ENCODE results near the gene OR5AU1.

The OR5AU1 gene

GRCh38 chr14:21136024-21136423, 19.8 kb downstream of the OR5AU1 start:
- no peaks in the 10 kb centered on the region for H3K4me1 ChIP-seq (ENCODE audit: control insufficient read depth, insufficient read depth, low read length)
- H3K9me3 ChIP-seq (ENCODE audit: control insufficient read depth, insufficient read depth, low read length), result no peaks in the 10 kb centered on the region
- no peak overlapping the region for H3K27ac ChIP-seq (ENCODE audit: low read length)
- no peak for DNase-seq (ENCODE audit: low read depth, low spot score)
- WGBS (ENCODE audit: insufficient coverage, insufficient read length), result no CpG with 5 or more reads among the region's 1 CpG
- H3K36me3 ChIP-seq (ENCODE audit: control insufficient read depth, insufficient read depth, low read length), result no peaks in the 10 kb centered on the region
- H3K4me3 ChIP-seq (ENCODE audit: low read length), result no peak overlapping the region
- no peaks in the 10 kb centered on the region for H3K27me3 ChIP-seq (ENCODE audit: control insufficient read depth, insufficient read depth, low read length)

GRCh38 chr14:21133901-21134300, 22.0 kb downstream of the OR5AU1 start:
- DNase-seq (ENCODE audit: low read depth, low spot score), result no peak
- 100% methylated on average over 1 of the region's 1 CpG for WGBS (ENCODE audit: insufficient coverage, insufficient read length)

GRCh38 chr14:21123429-21123828, 32.4 kb downstream of the OR5AU1 start:
- no peaks in the 10 kb centered on the region for H3K9me3 ChIP-seq (ENCODE audit: control insufficient read depth, insufficient read depth, low read length)
- no peak overlapping the region for H3K27ac ChIP-seq (ENCODE audit: low read length)
- H3K36me3 ChIP-seq (ENCODE audit: control insufficient read depth, insufficient read depth, low read length), result no peaks in the 10 kb centered on the region
- H3K27me3 ChIP-seq (ENCODE audit: control insufficient read depth, insufficient read depth, low read length), result no peaks in the 10 kb centered on the region
- DNase-seq (ENCODE audit: low read depth, low spot score), result no peak
- WGBS (ENCODE audit: insufficient coverage, insufficient read length), result no CpG with 5 or more reads among the region's 1 CpG
- no peaks in the 10 kb centered on the region for H3K4me1 ChIP-seq (ENCODE audit: control insufficient read depth, insufficient read depth, low read length)
- H3K4me3 ChIP-seq (ENCODE audit: low read length), result no peak overlapping the region

More at GRCh38 chr14:21133901-21134300, 22.0 kb downstream of the OR5AU1 start:
- H3K4me1 ChIP-seq (ENCODE audit: control insufficient read depth, insufficient read depth, low read length), result no peaks in the 10 kb centered on the region
- no peak overlapping the region for H3K4me3 ChIP-seq (ENCODE audit: low read length)
- no peaks in the 10 kb centered on the region for H3K36me3 ChIP-seq (ENCODE audit: control insufficient read depth, insufficient read depth, low read length)
- no peaks in the 10 kb centered on the region for H3K27me3 ChIP-seq (ENCODE audit: control insufficient read depth, insufficient read depth, low read length)
- no peak overlapping the region for H3K27ac ChIP-seq (ENCODE audit: low read length)
- no peaks in the 10 kb centered on the region for H3K9me3 ChIP-seq (ENCODE audit: control insufficient read depth, insufficient read depth, low read length)

- H3K4me3 ChIP-seq (ENCODE audit: low read length), result no peak overlapping the region
- no peak for DNase-seq (ENCODE audit: low read depth, low spot score)
- H3K4me1 ChIP-seq (ENCODE audit: control insufficient read depth, insufficient read depth, low read length), result no peaks in the 10 kb centered on the region
- no peak overlapping the region for H3K27ac ChIP-seq (ENCODE audit: low read length)
- H3K9me3 ChIP-seq (ENCODE audit: control insufficient read depth, insufficient read depth, low read length), result no peaks in the 10 kb centered on the region
- no CpG with 5 or more reads among the region's 1 CpG for WGBS (ENCODE audit: insufficient coverage, insufficient read length)
- H3K36me3 ChIP-seq (ENCODE audit: control insufficient read depth, insufficient read depth, low read length), result no peaks in the 10 kb centered on the region
- H3K27me3 ChIP-seq (ENCODE audit: control insufficient read depth, insufficient read depth, low read length), result no peaks in the 10 kb centered on the region
Observed at GRCh38 chr14:21121122-21121521, 34.7 kb downstream of the OR5AU1 start.

DNA sequence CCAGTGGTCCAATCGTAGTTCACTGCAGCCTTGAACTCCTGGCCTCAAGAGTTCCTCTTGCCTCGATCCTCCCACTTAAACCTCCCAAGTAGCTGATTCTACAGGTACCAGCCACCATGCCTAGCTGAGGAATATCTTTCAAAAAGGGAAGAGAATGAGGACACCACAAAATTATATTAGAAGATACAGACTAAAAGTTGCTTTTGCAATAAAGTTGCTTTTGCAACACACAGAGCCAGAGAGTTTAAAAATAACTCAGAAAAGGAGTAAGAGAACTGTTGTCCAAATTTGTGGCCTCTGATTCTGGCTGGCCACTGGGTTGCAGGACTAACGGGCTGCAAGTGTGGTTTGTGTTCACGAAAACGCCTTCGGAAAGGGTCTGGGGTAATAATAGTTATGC, 35.2 kb downstream of the OR5AU1 start:
- DNase-seq (ENCODE audit: low read depth, low spot score), result no peak
- no peaks in the 10 kb centered on the region for H3K9me3 ChIP-seq (ENCODE audit: control insufficient read depth, insufficient read depth, low read length)
- no peak overlapping the region for H3K27ac ChIP-seq (ENCODE audit: low read length)
- no CpG with 5 or more reads among the region's 6 CpGs for WGBS (ENCODE audit: insufficient coverage, insufficient read length)
- no peak overlapping the region for H3K4me3 ChIP-seq (ENCODE audit: low read length)
- H3K4me1 ChIP-seq (ENCODE audit: control insufficient read depth, insufficient read depth, low read length), result no peaks in the 10 kb centered on the region
- H3K36me3 ChIP-seq (ENCODE audit: control insufficient read depth, insufficient read depth, low read length), result no peaks in the 10 kb centered on the region
- no peaks in the 10 kb centered on the region for H3K27me3 ChIP-seq (ENCODE audit: control insufficient read depth, insufficient read depth, low read length)

DNA sequence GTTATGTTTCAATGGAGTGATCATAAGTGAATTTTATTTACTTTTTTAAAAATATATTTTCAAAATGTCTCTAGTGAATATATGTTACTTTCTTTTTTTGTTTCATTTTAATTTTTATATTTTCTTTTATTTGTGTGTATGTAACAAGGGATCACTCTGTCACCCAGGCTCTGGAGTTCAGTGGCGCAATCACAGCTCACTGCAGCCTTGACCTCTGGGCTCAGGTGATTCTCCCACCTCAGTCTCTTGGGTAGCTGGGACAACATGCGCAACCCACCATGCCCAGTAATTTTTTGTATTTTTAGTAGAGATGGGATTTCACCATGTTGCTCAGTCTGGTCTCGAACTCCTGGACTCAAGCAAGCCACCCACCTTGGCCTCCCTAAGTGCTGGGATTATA, 36.9 kb downstream of the OR5AU1 start:
- Histone ChIP-seq H3K4me3 (ENCODE audit: low read length) (no peak overlapping the region), H3K36me3 (ENCODE audit: control insufficient read depth, insufficient read depth, low read length) (no peaks in the 10 kb centered on the region), H3K4me1 (ENCODE audit: control insufficient read depth, insufficient read depth, low read length) (no peaks in the 10 kb centered on the region), H3K27ac (ENCODE audit: low read length) (no peak overlapping the region), H3K27me3 (ENCODE audit: control insufficient read depth, insufficient read depth, low read length) (no peaks in the 10 kb centered on the region), H3K9me3 (ENCODE audit: control insufficient read depth, insufficient read depth, low read length) (no peaks in the 10 kb centered on the region)
- WGBS (ENCODE audit: insufficient coverage, insufficient read length), result no CpG with 5 or more reads among the region's 3 CpGs
- DNase-seq (ENCODE audit: low read depth, low spot score), result no peak

DNA sequence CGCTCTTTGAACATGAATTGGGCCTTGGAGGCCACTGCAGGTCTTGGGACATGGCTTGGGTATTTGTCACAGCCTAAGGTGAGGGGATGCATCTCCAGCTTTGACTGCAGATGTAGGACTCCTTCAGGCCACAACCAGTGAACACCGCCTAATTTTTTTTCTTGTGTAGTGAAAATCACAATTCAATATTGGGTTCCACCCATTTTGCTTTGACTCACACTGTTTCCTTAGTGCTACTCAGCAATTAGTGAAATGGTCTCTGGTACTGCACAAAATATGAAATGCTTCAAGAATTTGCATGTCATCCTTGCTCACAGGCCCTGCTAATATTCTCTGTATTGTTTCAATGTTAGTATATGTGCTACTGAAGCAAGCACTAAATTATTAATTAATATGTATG, 42.5 kb downstream of the OR5AU1 start:
- Histone ChIP-seq H3K4me3 (ENCODE audit: low read length) (no peak overlapping the region), H3K27ac (ENCODE audit: low read length) (no peak overlapping the region), H3K4me1 (ENCODE audit: control insufficient read depth, insufficient read depth, low read length) (no peaks in the 10 kb centered on the region), H3K27me3 (ENCODE audit: control insufficient read depth, insufficient read depth, low read length) (no peaks in the 10 kb centered on the region), H3K36me3 (ENCODE audit: control insufficient read depth, insufficient read depth, low read length) (no peaks in the 10 kb centered on the region), H3K9me3 (ENCODE audit: control insufficient read depth, insufficient read depth, low read length) (no peaks in the 10 kb centered on the region)
- no peak for DNase-seq (ENCODE audit: low read depth, low spot score)
- no CpG with 5 or more reads among the region's 2 CpGs for WGBS (ENCODE audit: insufficient coverage, insufficient read length)

DNA sequence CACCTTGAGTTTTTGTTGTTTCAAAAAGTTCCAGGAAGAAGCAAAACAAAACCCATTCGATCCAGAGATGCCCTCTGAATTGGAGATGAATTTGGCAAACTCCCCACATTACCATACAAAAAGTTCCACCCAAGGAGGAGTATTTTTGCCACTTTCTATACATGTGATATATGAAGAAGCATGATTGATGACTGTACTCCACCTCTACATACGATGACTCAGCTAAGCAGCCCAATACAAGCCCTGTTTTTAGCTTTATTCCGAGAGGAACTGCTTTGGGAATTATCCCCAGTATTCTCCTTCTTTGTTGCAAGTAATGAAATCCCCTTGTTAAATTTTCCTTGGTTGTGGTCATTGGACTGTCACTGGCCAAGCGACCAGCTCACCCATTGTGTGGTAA, 43.6 kb downstream of the OR5AU1 start:
- Histone ChIP-seq H3K9me3 (ENCODE audit: control insufficient read depth, insufficient read depth, low read length) (no peaks in the 10 kb centered on the region), H3K36me3 (ENCODE audit: control insufficient read depth, insufficient read depth, low read length) (no peaks in the 10 kb centered on the region), H3K4me1 (ENCODE audit: control insufficient read depth, insufficient read depth, low read length) (no peaks in the 10 kb centered on the region), H3K4me3 (ENCODE audit: low read length) (no peak overlapping the region), H3K27ac (ENCODE audit: low read length) (no peak overlapping the region), H3K27me3 (ENCODE audit: control insufficient read depth, insufficient read depth, low read length) (no peaks in the 10 kb centered on the region)
- no CpG with 5 or more reads among the region's 4 CpGs for WGBS (ENCODE audit: insufficient coverage, insufficient read length)
- DNase-seq (ENCODE audit: low read depth, low spot score), result no peak

DNA sequence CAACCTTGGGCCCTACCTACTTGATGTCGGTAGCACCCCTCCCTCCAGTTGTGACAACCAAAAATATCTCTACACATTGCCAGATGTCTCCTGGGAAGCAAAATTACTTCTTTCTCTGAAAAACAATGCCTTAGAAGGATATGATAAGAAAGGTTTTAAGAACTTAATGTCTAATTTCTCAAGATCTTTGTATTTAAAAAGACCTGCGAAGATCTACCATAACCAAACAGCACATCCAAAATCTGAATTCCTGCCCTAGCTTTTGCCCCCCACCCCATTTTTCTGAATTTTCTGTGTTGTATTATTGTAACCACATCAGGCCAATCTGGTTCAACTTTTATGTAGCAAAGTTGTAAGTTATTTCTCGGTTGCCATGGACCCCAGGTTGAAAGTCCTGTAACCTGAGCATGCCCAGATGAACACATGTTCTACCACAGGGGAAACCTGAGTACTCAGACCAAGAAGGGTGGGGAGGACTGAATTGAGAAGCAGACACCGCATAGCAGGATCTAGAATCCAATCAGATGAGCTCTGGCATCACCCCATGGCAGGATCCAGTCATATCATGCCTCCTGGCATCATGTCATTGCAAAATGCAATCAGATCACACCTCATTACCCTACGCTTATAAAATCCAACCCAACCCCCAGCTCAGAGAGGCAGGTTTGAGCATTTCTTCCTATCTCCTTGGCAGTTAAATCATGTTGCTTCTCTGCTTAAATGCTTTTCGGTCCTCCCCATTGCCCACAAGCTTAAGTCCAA, 46.3 kb downstream of the OR5AU1 start:
- Histone ChIP-seq H3K27ac (ENCODE audit: low read length) (no peak overlapping the region), H3K9me3 (ENCODE audit: control insufficient read depth, insufficient read depth, low read length) (no peaks in the 10 kb centered on the region), H3K36me3 (ENCODE audit: control insufficient read depth, insufficient read depth, low read length) (no peaks in the 10 kb centered on the region), H3K4me1 (ENCODE audit: control insufficient read depth, insufficient read depth, low read length) (peaks cover 4% of the 10 kb centered on the region; the same call in 1 of the 2 replicates), H3K4me3 (ENCODE audit: low read length) (no peak overlapping the region), H3K27me3 (ENCODE audit: control insufficient read depth, insufficient read depth, low read length) (no peaks in the 10 kb centered on the region)
- no CpG with 5 or more reads among the region's 6 CpGs for WGBS (ENCODE audit: insufficient coverage, insufficient read length)
- no peak for DNase-seq (ENCODE audit: low read depth, low spot score)

GRCh38 chr14:21108791-21109190, 47.1 kb downstream of the OR5AU1 start:
- Histone ChIP-seq H3K27ac (ENCODE audit: low read length) (no peak overlapping the region), H3K4me1 (ENCODE audit: control insufficient read depth, insufficient read depth, low read length) (peaks cover 4% of the 10 kb centered on the region; the same call in 1 of the 2 replicates), H3K27me3 (ENCODE audit: control insufficient read depth, insufficient read depth, low read length) (no peaks in the 10 kb centered on the region), H3K36me3 (ENCODE audit: control insufficient read depth, insufficient read depth, low read length) (no peaks in the 10 kb centered on the region), H3K4me3 (ENCODE audit: low read length) (no peak overlapping the region), H3K9me3 (ENCODE audit: control insufficient read depth, insufficient read depth, low read length) (no peaks in the 10 kb centered on the region)
- DNase-seq (ENCODE audit: low read depth, low spot score), result no peak
- whole genome bisulfite sequencing (ENCODE audit: insufficient coverage, insufficient read length), result no CpG with 5 or more reads among the region's 4 CpGs

GRCh38 chr14:21107283-21107800, 48.5 kb downstream of the OR5AU1 start:
- Histone ChIP-seq H3K4me1 (ENCODE audit: control insufficient read depth, insufficient read depth, low read length) (peaks cover 9% of the 10 kb centered on the region), H3K27me3 (ENCODE audit: control insufficient read depth, insufficient read depth, low read length) (no peaks in the 10 kb centered on the region), H3K9me3 (ENCODE audit: control insufficient read depth, insufficient read depth, low read length) (no peaks in the 10 kb centered on the region), H3K27ac (ENCODE audit: low read length) (no peak overlapping the region), H3K4me3 (ENCODE audit: low read length) (no peak overlapping the region), H3K36me3 (ENCODE audit: control insufficient read depth, insufficient read depth, low read length) (no peaks in the 10 kb centered on the region)
- no CpG with 5 or more reads among the region's 5 CpGs for WGBS (ENCODE audit: insufficient coverage, insufficient read length)
- no peak for DNase-seq (ENCODE audit: low read depth, low spot score)

Data from iPS DF 6.9 (cell line).